WTC11 (cell line): ENCODE data around the gene TPX2. TPM values are rescaled to one million over a fixed set of nuclear protein-coding genes. Genes with fewer than 3 reads are reported as not detected.

ENCODE experiments used
- CREB1 ChIP-seq: sonication (generic); formaldehyde crosslinking; IDR thresholded peaks from 2 replicates; pipeline ENCODE4 v1.8.0; 2023; ENCODE audit warnings: mild to moderate bottlenecking, missing genetic modification reagents
- CREM ChIP-seq: sonication (generic); formaldehyde crosslinking; IDR thresholded peaks from 2 replicates; pipeline ENCODE4 v1.8.1; 2022; ENCODE audit warnings: mild to moderate bottlenecking, missing genetic modification reagents, moderate library complexity
- GRHL2 ChIP-seq: fragments of 250-450 bp; sonication (Bioruptor Pico); IDR thresholded peaks from 2 replicates; pipeline ENCODE4 v1.8.0; 2022; ENCODE audit warnings: mild to moderate bottlenecking, moderate library complexity; ENCODE audit not compliant: insufficient replicate concordance, severe bottlenecking
- GTF2I ChIP-seq: fragments of 250-450 bp; sonication (Bioruptor Pico); conservative IDR thresholded peaks from 2 replicates; pipeline ENCODE4 v1.4.0; 2021; ENCODE audit warnings: mild to moderate bottlenecking
- HMGA2 ChIP-seq: fragments of 250-450 bp; sonication (Bioruptor Pico); IDR thresholded peaks from 2 replicates; pipeline ENCODE4 v1.4.0; 2021; ENCODE audit warnings: mild to moderate bottlenecking, moderate library complexity
- JAZF1 ChIP-seq: fragments of 250-450 bp; sonication (Bioruptor Pico); IDR thresholded peaks from 2 replicates; pipeline ENCODE4 v1.9.0; 2021; ENCODE audit warnings: moderate library complexity, mild to moderate bottlenecking, inconsistent platforms
- MXD4 ChIP-seq: fragments of 250-450 bp; sonication (Bioruptor Pico); IDR thresholded peaks from 2 replicates; pipeline ENCODE4 v1.8.0; 2021; ENCODE audit warnings: mild to moderate bottlenecking, moderate library complexity, borderline replicate concordance
- OVOL2 ChIP-seq: fragments of 250-450 bp; sonication (Bioruptor Pico); IDR thresholded peaks from 2 replicates; pipeline ENCODE4 v1.9.0; 2021; ENCODE audit warnings: mild to moderate bottlenecking, borderline replicate concordance
- SMAD4 ChIP-seq: sonication (generic); formaldehyde crosslinking; IDR thresholded peaks from 2 replicates; pipeline ENCODE4 v1.8.0; 2022; ENCODE audit warnings: mild to moderate bottlenecking, missing genetic modification reagents
- SP1 ChIP-seq: sonication (generic); formaldehyde crosslinking; conservative IDR thresholded peaks from 2 replicates; pipeline ENCODE4 v1.8.1; 2022; ENCODE audit warnings: missing genetic modification reagents
- ZNF121 ChIP-seq: sonication (generic); formaldehyde crosslinking; IDR thresholded peaks from 2 replicates; pipeline ENCODE4 v1.8.0; 2023; ENCODE audit warnings: missing genetic modification reagents
- ZNF138 ChIP-seq: sonication (generic); formaldehyde crosslinking; conservative IDR thresholded peaks from 2 replicates; pipeline ENCODE4 v1.8.1; 2022; ENCODE audit warnings: mild to moderate bottlenecking, moderate library complexity, missing genetic modification reagents
- ZNF232 ChIP-seq: sonication (generic); formaldehyde crosslinking; IDR thresholded peaks from 2 replicates; pipeline ENCODE4 v1.8.0; 2022; ENCODE audit warnings: mild to moderate bottlenecking, missing genetic modification reagents
- ZNF263 ChIP-seq: sonication (generic); formaldehyde crosslinking; IDR thresholded peaks from 2 replicates; pipeline ENCODE4 v1.8.1; 2022; ENCODE audit warnings: low read depth, mild to moderate bottlenecking, moderate library complexity, missing genetic modification reagents
- total RNA-seq: library from RNA; stranded (reverse); gene quantifications from 3 replicates; pipeline ENCODE4 v1.2.3, GENCODE V29; 2021
- TF ChIP-seq, protein P1 (sequence below): sonication (generic); formaldehyde crosslinking; IDR thresholded peaks from 2 replicates; pipeline ENCODE4 v1.8.0; 2023; ENCODE audit warnings: mild to moderate bottlenecking, missing genetic modification reagents
- TF ChIP-seq, protein P2 (sequence below): sonication (generic); formaldehyde crosslinking; IDR thresholded peaks from 2 replicates; pipeline ENCODE4 v1.8.1; 2022; ENCODE audit warnings: low read depth, missing genetic modification reagents, borderline replicate concordance
- TF ChIP-seq, protein P3 (sequence below): sonication (generic); formaldehyde crosslinking; IDR thresholded peaks from 2 replicates; pipeline ENCODE4 v1.8.1; 2023; ENCODE audit warnings: mild to moderate bottlenecking, moderate library complexity, missing genetic modification reagents
- TF ChIP-seq, protein P4 (sequence below): fragments of 250-450 bp; sonication (Bioruptor Pico); IDR thresholded peaks from 2 replicates; pipeline ENCODE4 v2.1.2; 2022; ENCODE audit warnings: mild to moderate bottlenecking, moderate library complexity
- TF ChIP-seq, protein P5 (sequence below): sonication (generic); formaldehyde crosslinking; IDR thresholded peaks from 2 replicates; pipeline ENCODE4 v1.8.0; 2022; ENCODE audit warnings: missing genetic modification reagents
- TF ChIP-seq, protein P6 (sequence below): fragments of 250-450 bp; sonication (Bioruptor Pico); conservative IDR thresholded peaks from 2 replicates; pipeline ENCODE4 v1.9.0; 2021; ENCODE audit warnings: mild to moderate bottlenecking
- TF ChIP-seq, protein P7 (sequence below): fragments of 250-450 bp; sonication (Bioruptor Pico); IDR thresholded peaks from 2 replicates; pipeline ENCODE4 v1.9.0; 2021; ENCODE audit warnings: mild to moderate bottlenecking
- TF ChIP-seq, protein P8 (sequence below): sonication (generic); formaldehyde crosslinking; IDR thresholded peaks from 2 replicates; pipeline ENCODE4 v1.8.0; 2022; ENCODE audit warnings: mild to moderate bottlenecking, missing genetic modification reagents

TPX2 gene
- total RNA-seq, 1 experiment from 2014 or later: 123 TPM

DNA sequence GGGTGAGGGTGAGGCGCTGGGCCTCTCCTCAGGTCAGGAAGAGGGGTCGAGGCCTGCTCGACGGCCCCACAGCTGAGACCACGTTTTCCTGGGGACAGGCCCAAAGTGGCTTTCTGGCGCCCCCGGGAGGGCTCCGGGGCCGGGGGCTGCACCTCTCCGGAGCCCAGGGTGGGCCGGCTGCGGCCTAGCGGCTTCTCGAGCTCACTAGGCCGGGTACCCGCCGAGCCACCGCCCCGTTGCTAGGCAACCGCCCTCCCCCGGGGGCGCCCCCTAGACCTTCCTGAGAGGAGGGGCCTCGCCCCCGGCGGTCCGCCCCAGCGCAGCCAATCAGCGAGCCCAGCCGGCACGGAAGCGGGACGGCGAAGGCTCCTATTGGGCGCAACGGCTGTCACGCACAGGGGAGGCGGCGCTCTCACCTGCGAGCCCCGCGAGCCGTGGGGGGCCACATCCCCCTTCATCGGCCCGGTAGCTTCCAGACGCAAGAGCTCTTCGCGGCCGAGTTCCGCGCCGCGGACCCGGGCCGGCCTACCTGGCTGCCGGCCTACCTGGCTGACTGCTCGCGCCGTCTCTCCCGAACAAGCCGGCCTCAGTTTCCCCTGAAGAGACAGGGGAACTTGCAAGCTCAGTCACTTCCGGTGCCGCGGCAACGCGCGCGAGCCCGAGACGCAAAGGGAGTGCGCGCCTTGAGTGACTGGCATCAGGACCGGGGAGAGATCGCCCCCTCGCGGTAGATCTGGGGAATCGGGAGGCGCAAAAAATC lies 15.6 kb upstream of the TPX2 start (continued):
- TF ChIP-seq, protein P1, sequence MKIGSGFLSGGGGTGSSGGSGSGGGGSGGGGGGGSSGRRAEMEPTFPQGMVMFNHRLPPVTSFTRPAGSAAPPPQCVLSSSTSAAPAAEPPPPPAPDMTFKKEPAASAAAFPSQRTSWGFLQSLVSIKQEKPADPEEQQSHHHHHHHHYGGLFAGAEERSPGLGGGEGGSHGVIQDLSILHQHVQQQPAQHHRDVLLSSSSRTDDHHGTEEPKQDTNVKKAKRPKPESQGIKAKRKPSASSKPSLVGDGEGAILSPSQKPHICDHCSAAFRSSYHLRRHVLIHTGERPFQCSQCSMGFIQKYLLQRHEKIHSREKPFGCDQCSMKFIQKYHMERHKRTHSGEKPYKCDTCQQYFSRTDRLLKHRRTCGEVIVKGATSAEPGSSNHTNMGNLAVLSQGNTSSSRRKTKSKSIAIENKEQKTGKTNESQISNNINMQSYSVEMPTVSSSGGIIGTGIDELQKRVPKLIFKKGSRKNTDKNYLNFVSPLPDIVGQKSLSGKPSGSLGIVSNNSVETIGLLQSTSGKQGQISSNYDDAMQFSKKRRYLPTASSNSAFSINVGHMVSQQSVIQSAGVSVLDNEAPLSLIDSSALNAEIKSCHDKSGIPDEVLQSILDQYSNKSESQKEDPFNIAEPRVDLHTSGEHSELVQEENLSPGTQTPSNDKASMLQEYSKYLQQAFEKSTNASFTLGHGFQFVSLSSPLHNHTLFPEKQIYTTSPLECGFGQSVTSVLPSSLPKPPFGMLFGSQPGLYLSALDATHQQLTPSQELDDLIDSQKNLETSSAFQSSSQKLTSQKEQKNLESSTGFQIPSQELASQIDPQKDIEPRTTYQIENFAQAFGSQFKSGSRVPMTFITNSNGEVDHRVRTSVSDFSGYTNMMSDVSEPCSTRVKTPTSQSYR (CRISPR knock-in tag): no peak
- TF ChIP-seq, protein P2, sequence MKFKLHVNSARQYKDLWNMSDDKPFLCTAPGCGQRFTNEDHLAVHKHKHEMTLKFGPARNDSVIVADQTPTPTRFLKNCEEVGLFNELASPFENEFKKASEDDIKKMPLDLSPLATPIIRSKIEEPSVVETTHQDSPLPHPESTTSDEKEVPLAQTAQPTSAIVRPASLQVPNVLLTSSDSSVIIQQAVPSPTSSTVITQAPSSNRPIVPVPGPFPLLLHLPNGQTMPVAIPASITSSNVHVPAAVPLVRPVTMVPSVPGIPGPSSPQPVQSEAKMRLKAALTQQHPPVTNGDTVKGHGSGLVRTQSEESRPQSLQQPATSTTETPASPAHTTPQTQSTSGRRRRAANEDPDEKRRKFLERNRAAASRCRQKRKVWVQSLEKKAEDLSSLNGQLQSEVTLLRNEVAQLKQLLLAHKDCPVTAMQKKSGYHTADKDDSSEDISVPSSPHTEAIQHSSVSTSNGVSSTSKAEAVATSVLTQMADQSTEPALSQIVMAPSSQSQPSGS (CRISPR knock-in tag): no peak
- TF ChIP-seq, protein P3, sequence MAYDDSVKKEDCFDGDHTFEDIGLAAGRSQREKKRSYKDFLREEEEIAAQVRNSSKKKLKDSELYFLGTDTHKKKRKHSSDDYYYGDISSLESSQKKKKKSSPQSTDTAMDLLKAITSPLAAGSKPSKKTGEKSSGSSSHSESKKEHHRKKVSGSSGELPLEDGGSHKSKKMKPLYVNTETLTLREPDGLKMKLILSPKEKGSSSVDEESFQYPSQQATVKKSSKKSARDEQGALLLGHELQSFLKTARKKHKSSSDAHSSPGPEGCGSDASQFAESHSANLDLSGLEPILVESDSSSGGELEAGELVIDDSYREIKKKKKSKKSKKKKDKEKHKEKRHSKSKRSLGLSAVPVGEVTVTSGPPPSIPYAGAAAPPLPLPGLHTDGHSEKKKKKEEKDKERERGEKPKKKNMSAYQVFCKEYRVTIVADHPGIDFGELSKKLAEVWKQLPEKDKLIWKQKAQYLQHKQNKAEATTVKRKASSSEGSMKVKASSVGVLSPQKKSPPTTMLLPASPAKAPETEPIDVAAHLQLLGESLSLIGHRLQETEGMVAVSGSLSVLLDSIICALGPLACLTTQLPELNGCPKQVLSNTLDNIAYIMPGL (CRISPR knock-in tag): peak; percentile 86
- TF ChIP-seq, protein P4, sequence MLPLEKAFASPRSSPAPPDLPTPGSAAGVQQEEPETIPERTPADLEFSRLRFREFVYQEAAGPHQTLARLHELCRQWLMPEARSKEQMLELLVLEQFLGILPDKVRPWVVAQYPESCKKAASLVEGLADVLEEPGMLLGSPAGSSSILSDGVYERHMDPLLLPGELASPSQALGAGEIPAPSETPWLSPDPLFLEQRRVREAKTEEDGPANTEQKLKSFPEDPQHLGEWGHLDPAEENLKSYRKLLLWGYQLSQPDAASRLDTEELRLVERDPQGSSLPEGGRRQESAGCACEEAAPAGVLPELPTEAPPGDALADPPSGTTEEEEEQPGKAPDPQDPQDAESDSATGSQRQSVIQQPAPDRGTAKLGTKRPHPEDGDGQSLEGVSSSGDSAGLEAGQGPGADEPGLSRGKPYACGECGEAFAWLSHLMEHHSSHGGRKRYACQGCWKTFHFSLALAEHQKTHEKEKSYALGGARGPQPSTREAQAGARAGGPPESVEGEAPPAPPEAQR (CRISPR knock-in tag): no peak
- TF ChIP-seq CREM (CRISPR knock-in tag): no peak; the same call in 1 of the 2 replicates
- TF ChIP-seq, protein P5, sequence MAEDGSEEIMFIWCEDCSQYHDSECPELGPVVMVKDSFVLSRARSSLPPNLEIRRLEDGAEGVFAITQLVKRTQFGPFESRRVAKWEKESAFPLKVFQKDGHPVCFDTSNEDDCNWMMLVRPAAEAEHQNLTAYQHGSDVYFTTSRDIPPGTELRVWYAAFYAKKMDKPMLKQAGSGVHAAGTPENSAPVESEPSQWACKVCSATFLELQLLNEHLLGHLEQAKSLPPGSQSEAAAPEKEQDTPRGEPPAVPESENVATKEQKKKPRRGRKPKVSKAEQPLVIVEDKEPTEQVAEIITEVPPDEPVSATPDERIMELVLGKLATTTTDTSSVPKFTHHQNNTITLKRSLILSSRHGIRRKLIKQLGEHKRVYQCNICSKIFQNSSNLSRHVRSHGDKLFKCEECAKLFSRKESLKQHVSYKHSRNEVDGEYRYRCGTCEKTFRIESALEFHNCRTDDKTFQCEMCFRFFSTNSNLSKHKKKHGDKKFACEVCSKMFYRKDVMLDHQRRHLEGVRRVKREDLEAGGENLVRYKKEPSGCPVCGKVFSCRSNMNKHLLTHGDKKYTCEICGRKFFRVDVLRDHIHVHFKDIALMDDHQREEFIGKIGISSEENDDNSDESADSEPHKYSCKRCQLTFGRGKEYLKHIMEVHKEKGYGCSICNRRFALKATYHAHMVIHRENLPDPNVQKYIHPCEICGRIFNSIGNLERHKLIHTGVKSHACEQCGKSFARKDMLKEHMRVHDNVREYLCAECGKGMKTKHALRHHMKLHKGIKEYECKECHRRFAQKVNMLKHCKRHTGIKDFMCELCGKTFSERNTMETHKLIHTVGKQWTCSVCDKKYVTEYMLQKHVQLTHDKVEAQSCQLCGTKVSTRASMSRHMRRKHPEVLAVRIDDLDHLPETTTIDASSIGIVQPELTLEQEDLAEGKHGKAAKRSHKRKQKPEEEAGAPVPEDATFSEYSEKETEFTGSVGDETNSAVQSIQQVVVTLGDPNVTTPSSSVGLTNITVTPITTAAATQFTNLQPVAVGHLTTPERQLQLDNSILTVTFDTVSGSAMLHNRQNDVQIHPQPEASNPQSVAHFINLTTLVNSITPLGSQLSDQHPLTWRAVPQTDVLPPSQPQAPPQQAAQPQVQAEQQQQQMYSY (CRISPR knock-in tag): no peak
- TF ChIP-seq, protein P6, sequence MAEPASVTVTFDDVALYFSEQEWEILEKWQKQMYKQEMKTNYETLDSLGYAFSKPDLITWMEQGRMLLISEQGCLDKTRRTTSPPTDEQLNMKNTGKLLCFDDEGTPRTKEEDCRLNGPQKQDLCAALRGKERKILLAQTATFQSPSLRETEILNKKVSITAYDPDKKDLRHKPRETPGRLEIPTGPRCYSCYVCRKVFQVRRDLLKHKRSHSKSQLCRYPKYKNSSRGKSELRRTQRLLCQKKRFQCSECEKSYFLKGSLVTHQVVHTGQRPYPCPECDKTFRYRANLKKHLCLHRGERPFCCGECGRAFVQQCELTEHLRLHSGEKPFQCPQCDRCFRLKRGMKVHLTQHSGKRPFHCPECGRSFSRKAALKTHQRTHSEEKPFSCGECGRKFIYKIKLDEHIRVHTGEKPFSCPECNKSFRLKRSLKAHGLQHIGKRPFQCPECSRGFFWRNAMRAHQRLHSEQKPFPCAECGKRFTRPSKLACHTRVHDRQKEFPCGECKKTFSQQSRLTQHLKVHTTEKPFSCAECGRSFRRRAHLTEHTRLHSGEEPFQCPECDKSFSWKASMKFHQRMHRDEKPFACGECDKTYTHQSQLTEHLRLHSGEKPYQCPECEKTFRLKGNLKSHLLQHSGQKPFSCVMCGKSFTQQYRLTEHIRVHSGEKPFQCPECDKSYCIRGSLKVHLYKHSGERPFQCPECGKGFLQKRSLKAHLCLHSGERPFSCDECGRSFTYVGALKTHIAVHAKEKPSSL (CRISPR knock-in tag): no peak
- TF ChIP-seq, protein P7, sequence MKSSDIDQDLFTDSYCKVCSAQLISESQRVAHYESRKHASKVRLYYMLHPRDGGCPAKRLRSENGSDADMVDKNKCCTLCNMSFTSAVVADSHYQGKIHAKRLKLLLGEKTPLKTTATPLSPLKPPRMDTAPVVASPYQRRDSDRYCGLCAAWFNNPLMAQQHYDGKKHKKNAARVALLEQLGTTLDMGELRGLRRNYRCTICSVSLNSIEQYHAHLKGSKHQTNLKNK (CRISPR knock-in tag): 0 out of 2 replicates have a peak, but pooled peaks have one; percentile 20
- TF ChIP-seq, protein P8, sequence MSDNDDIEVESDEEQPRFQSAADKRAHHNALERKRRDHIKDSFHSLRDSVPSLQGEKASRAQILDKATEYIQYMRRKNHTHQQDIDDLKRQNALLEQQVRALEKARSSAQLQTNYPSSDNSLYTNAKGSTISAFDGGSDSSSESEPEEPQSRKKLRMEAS (CRISPR knock-in tag): 0 out of 2 replicates have a peak, but pooled peaks have one; percentile 14
- no peak for TF ChIP-seq ZNF121 (CRISPR knock-in tag)
- no peak for TF ChIP-seq CREB1 (CRISPR knock-in tag)
- no peak for TF ChIP-seq GTF2I (CRISPR knock-in tag)
- no peak for TF ChIP-seq MXD4 (CRISPR knock-in tag)
- TF ChIP-seq GRHL2 (CRISPR knock-in tag): no peak
- peak; percentile 86 for TF ChIP-seq SP1
- TF ChIP-seq ZNF232 (CRISPR knock-in tag): no peak
- no peak for TF ChIP-seq OVOL2 (CRISPR knock-in tag)
- TF ChIP-seq ZNF138: no peak
- TF ChIP-seq SMAD4 (CRISPR knock-in tag): no peak
- no peak for TF ChIP-seq ZNF263 (CRISPR knock-in tag)
- no peak for TF ChIP-seq HMGA2 (CRISPR knock-in tag)
- TF ChIP-seq JAZF1 (CRISPR knock-in tag): no peak
